IMR-90 (cell line): ENCODE results near the gene STX5. TPM values are rescaled to one million over a fixed set of nuclear protein-coding genes. Genes with fewer than 3 reads are reported as not detected.
A peak's percentile ranks its signal among the peaks of the same experiment; 100 is the strongest.

Experiments
- ATAC-seq: fragments of 200-7000 bp; cut with Tn5 transposase; 2 replicates; pipeline ENCODE4 v1.9.1; 2020; ENCODE audit warnings: low read depth, mild to moderate bottlenecking, moderate library complexity
- BruUV-seq: library from RNA; stranded (reverse); fragments of 400-500 nt; replicated peaks from 2 replicates; lab custom pipeline; 2021; lab: Mats Ljungman, UMichigan
- CTCF ChIA-PET: fragments of 300-600 bp; formaldehyde crosslinking; extraction: SDS; loops from one replicate; lab custom pipeline; 2021; ENCODE audit warnings: antibody characterized with exemption; lab: Yijun Ruan, JAX
- POLR2A ChIA-PET: fragments of 300-600 bp; sonication (Branson Sonifier 250); formaldehyde crosslinking; loops from one replicate; lab custom pipeline; 2022; ENCODE audit warnings: antibody characterized with exemption; ENCODE audit not compliant: unreplicated experiment; lab: Charles Lee
- DNase-seq: peaks from one replicate; pipeline ENCODE4 v3.0.0; 2013
- H2AFZ ChIP-seq: replicated peaks from 2 replicates; pipeline ENCODE3; 2013; ENCODE audit warnings: low read length, mild to moderate bottlenecking; ENCODE audit not compliant: poor library complexity
- H2AK5ac ChIP-seq: 2 replicates; pipeline ENCODE4 v1.6.1; 2013; ENCODE audit warnings: low read depth, low read length, inconsistent platforms
- H2AK9ac ChIP-seq: replicated peaks from 2 replicates; pipeline ENCODE3; 2013; ENCODE audit warnings: mild to moderate bottlenecking, low read depth, low read length, moderate library complexity; ENCODE audit not compliant: poor library complexity
- H2BK120ac ChIP-seq: 2 replicates; pipeline ENCODE4 v1.6.1; 2013; ENCODE audit warnings: low read depth, low read length, inconsistent platforms
- H2BK15ac ChIP-seq: 3 replicates; pipeline ENCODE4 v1.6.1; 2013; ENCODE audit warnings: low read depth, low read length, inconsistent platforms
- H2BK20ac ChIP-seq: 2 replicates; pipeline ENCODE4 v1.6.1; 2013; ENCODE audit warnings: low read depth, mild to moderate bottlenecking, inconsistent platforms, low read length, moderate library complexity
- H2BK5ac ChIP-seq: 2 replicates; pipeline ENCODE4 v1.6.1; 2013; ENCODE audit warnings: mild to moderate bottlenecking, low read depth, low read length, inconsistent platforms; ENCODE audit not compliant: poor library complexity, severe bottlenecking
- H3K14ac ChIP-seq: replicated peaks from 2 replicates; pipeline ENCODE4 v1.6.1; 2013; ENCODE audit warnings: low read depth, low read length, inconsistent platforms
- H3K18ac ChIP-seq: 2 replicates; pipeline ENCODE4 v1.6.1; 2013; ENCODE audit warnings: low read depth, low read length, control low read depth
- H3K23ac ChIP-seq: 2 replicates; pipeline ENCODE4 v1.6.1; 2013; ENCODE audit warnings: low read depth, low read length, inconsistent platforms
- H3K27ac ChIP-seq: 2 replicates; pipeline ENCODE4 v1.5.1; 2013; ENCODE audit warnings: mild to moderate bottlenecking, control low read depth, low read length; ENCODE audit not compliant: insufficient read depth
- H3K27me3 ChIP-seq: 2 replicates; pipeline ENCODE4 v1.6.1; 2013; ENCODE audit warnings: low read length; ENCODE audit not compliant: control insufficient read depth, insufficient read depth
- H3K36me3 ChIP-seq: 2 replicates; pipeline ENCODE4 v1.6.1; 2013; ENCODE audit warnings: low read length, mixed read lengths; ENCODE audit not compliant: control insufficient read depth, insufficient read depth
- H3K4ac ChIP-seq: 2 replicates; pipeline ENCODE4 v1.6.1; 2013; ENCODE audit warnings: low read depth, low read length, inconsistent platforms
- H3K4me1 ChIP-seq: 2 replicates; pipeline ENCODE4 v1.6.1; 2013; ENCODE audit warnings: low read length, mixed read lengths; ENCODE audit not compliant: control insufficient read depth, insufficient read depth
- H3K4me2 ChIP-seq: 2 replicates; pipeline ENCODE4 v1.6.1; 2013; ENCODE audit warnings: low read depth, mild to moderate bottlenecking, control low read depth, low read length, moderate library complexity
- H3K4me3 ChIP-seq: 2 replicates; pipeline ENCODE4 v1.5.1; 2013; ENCODE audit warnings: low read depth, mild to moderate bottlenecking, control low read depth, low read length, moderate library complexity; ENCODE audit not compliant: insufficient read depth
- H3K56ac ChIP-seq: 2 replicates; pipeline ENCODE4 v1.6.1; 2013; ENCODE audit warnings: low read length, inconsistent platforms; ENCODE audit not compliant: insufficient read depth; ENCODE audit errors: extremely low read depth
- H3K79me1 ChIP-seq, 2 experiments: 2 replicates each; pipeline ENCODE4 v1.6.1; 2013; ENCODE audit warnings: low read length in 2 of 2, inconsistent platforms in 1 of 2, low read depth in 1 of 2
- H3K9ac ChIP-seq: 2 replicates; pipeline ENCODE4 v1.6.1; 2013; ENCODE audit warnings: low read depth, low read length, control low read depth
- H3K9me1 ChIP-seq: 2 replicates; pipeline ENCODE4 v1.6.1; 2013; ENCODE audit warnings: low read length, inconsistent platforms; ENCODE audit not compliant: insufficient read depth
- H3K9me3 ChIP-seq: 2 replicates; pipeline ENCODE4 v1.6.1; 2013; ENCODE audit warnings: low read length; ENCODE audit not compliant: control insufficient read depth, insufficient read depth
- H4K20me1 ChIP-seq: 2 replicates; pipeline ENCODE4 v1.6.1; 2013; ENCODE audit warnings: low read length, inconsistent platforms; ENCODE audit not compliant: insufficient read depth
- H4K5ac ChIP-seq: 2 replicates; pipeline ENCODE4 v1.6.1; 2013; ENCODE audit warnings: mild to moderate bottlenecking, low read depth, low read length, control low read depth
- H4K8ac ChIP-seq, 2 experiments: 2 replicates each; pipeline ENCODE4 v1.6.1; 2013; ENCODE audit warnings: low read depth in 2 of 2, low read length in 2 of 2, control low read depth in 1 of 2, inconsistent platforms in 1 of 2
- H4K91ac ChIP-seq: 2 replicates; pipeline ENCODE4 v1.6.1; 2013; ENCODE audit warnings: low read depth, low read length, inconsistent platforms; ENCODE audit not compliant: insufficient read depth
- ELK1 ChIP-seq: fragments of 150-350 bp; IDR thresholded peaks from 2 replicates; pipeline ENCODE4 v1.6.1; 2016; ENCODE audit warnings: low read depth, mild to moderate bottlenecking, low read length, moderate library complexity, borderline replicate concordance
- FOS ChIP-seq: fragments of 150-350 bp; IDR thresholded peaks from 2 replicates; pipeline ENCODE4 v1.6.1; 2016; ENCODE audit warnings: low read depth, low read length
- MAFK ChIP-seq: IDR thresholded peaks from 2 replicates; pipeline ENCODE4 v1.6.1; 2012; ENCODE audit warnings: low read depth, low read length, improper control_type of control experiment
- MAZ ChIP-seq: IDR thresholded peaks from 2 replicates; pipeline ENCODE4 v1.6.1; 2012; ENCODE audit warnings: low read depth, mild to moderate bottlenecking, low read length, improper control_type of control experiment, moderate library complexity, borderline replicate concordance
- MXI1 ChIP-seq: IDR thresholded peaks from 2 replicates; pipeline ENCODE4 v1.6.1; 2012; ENCODE audit warnings: low read depth, mild to moderate bottlenecking, low read length, moderate library complexity, borderline replicate concordance
- RAD21 ChIP-seq: IDR thresholded peaks from 2 replicates; pipeline ENCODE4 v1.6.1; 2012; ENCODE audit warnings: low read length, improper control_type of control experiment
- RCOR1 ChIP-seq: IDR thresholded peaks from 2 replicates; pipeline ENCODE4 v1.6.1; 2012; ENCODE audit warnings: mild to moderate bottlenecking, low read length, improper control_type of control experiment; ENCODE audit not compliant: insufficient replicate concordance
- RFX5 ChIP-seq: IDR thresholded peaks from 2 replicates; pipeline ENCODE4 v1.8.0; 2012; ENCODE audit warnings: low read depth, mild to moderate bottlenecking, low read length, moderate library complexity
- USF2 ChIP-seq: fragments of 150-350 bp; IDR thresholded peaks from 2 replicates; pipeline ENCODE4 v1.6.1; 2017; ENCODE audit warnings: mild to moderate bottlenecking, antibody characterized with exemption, low read length, low read depth
- WGBS, 2 experiments: methylation state at CpG; one replicate each; pipeline versions ENCODE4 v1.1.5 to v1.1.7; 2013; ENCODE audit warnings: missing lambda C conversion rate in 2 of 2; ENCODE audit not compliant: insufficient read length in 1 of 2; ENCODE audit errors: extremely low coverage in 2 of 2; 5-methylcytosine and 5-hydroxymethylcytosine counted together
- dilution Hi-C: fragments of 300-500 bp; cut with HindIII; formaldehyde crosslinking; loops from one replicate; pipeline ENCODE4 v1.14.3; 2018; ENCODE audit warnings: low sequenced_read_pairs; ENCODE audit not compliant: unreplicated experiment
- in situ Hi-C: fragments of 300-500 bp; cut with MboI; formaldehyde crosslinking; loops from 3 replicates; pipeline ENCODE4 v1.14.3; 2019; ENCODE audit warnings: low sequenced_read_pairs, inconsistent platforms, mixed read lengths
- intact Hi-C: fragments of 100-400 bp; cut with micrococcal nuclease; formaldehyde crosslinking; loops from 2 replicates; pipeline ENCODE4 v1.10.0; 2022
- polyA plus RNA-seq, 3 experiments: library from polyadenylated mRNA; depleted of rRNA; stranded (reverse); fragments of >200 nt; gene quantifications; 2 replicates each; pipeline ENCODE4 v1.2.3, GENCODE V29; 2012; ENCODE audit warnings: low replicate concordance in 1 of 3
- total RNA-seq: library from RNA; depleted of rRNA; stranded (reverse); fragments of >200 nt; gene quantifications from 2 replicates; pipeline ENCODE4 v1.2.3, GENCODE V29; 2012

The STX5 gene
- total and polyA plus RNA-seq, 2 of the 4 experiments (the other 2 are of a cell fraction) = 43.1 to 49.5 TPM

- TF ChIP-seq USF2 = no peak
Measured at GRCh38 chr11:62788991-62789390, 42.9 kb downstream of the STX5 start (continued).

GRCh38 chr11:62787005-62787759 lies 44.7 kb downstream of the STX5 start, which contains the start of gene TMEM179B:
Gene TMEM179B (plus strand): TSS chr11:62787402. CDS start chr11:62787432, 30 bp downstream.
- H3K27me3 ChIP-seq = no peaks in the 10 kb centered on the region
- CTCF ChIA-PET = interaction anchor here (0.6 to 2.8 kb wide), 19 partner anchors 12 to 106 kb away, joined by 3 to 26 read pairs (median 4); partner anchors contain the start of genes NXF1, SLC3A2, TAF6L and ZBTB3
- WGBS, 2 experiments = 0% methylated on average over 71 of the region's 88 CpGs; no CpG with 5 or more reads in 1 of the 2 experiments
- TF ChIP-seq RFX5 (no peak), MXI1 (peak; percentile 80), FOS (0 out of 2 replicates have a peak, but pooled peaks have one; percentile 7), RAD21 (peak; percentile 57), RCOR1 (peak; percentile 92), ELK1 (no peak), USF2 (no peak), MAZ (peak; percentile 91; the same call in 1 of the 2 replicates), MAFK (no peak)

More at GRCh38 chr11:62787005-62787759, 44.7 kb downstream of the STX5 start, which contains the start of gene TMEM179B:
- Histone ChIP-seq H2BK120ac (peak within 1 kb of the TSS; percentile 35), H3K36me3 (peaks cover 21% of the 10 kb centered on the region), H2BK20ac (peak within 1 kb of the TSS; percentile 33; the same call in 1 of the 2 replicates), H3K9me1 (no peaks in the 10 kb centered on the region), H3K9ac (peak within 1 kb of the TSS; percentile 96), H3K4ac (peak within 1 kb of the TSS; percentile 92), H4K5ac (peak within 1 kb of the TSS; percentile 78), H4K20me1 (peaks cover 11% of the 10 kb centered on the region), H3K9me3 (no peaks in the 10 kb centered on the region), H3K23ac (peak within 1 kb of the TSS; percentile 96), H3K4me3 (peak within 1 kb of the TSS; percentile 94), H3K4me1 (peaks cover 11% of the 10 kb centered on the region), H3K18ac (peak within 1 kb of the TSS; percentile 18; the same call in 1 of the 2 replicates), H2AFZ (peak within 1 kb of the TSS; percentile 99), H3K27ac (peak within 1 kb of the TSS; percentile 89), H2AK5ac (peak within 1 kb of the TSS; percentile 95), H2BK15ac (no peak within 1 kb of the TSS), H3K56ac (peak within 1 kb of the TSS; percentile 59), H2BK5ac (peak within 1 kb of the TSS; percentile 70), H3K79me1 (peaks cover 15 to 40% of the 10 kb centered on the region in 2 experiments; a peak in 3 of 4 replicates), H3K14ac (peak within 1 kb of the TSS; percentile 97), H2AK9ac (peak within 1 kb of the TSS; percentile 100), H4K91ac (peak within 1 kb of the TSS; percentile 85), H3K4me2 (peak within 1 kb of the TSS; percentile 95), H4K8ac (peak within 1 kb of the TSS; percentile 88 to 94)
- in situ Hi-C loops = no loop called here
- POLR2A ChIA-PET = interaction anchor here (1.1 kb wide), 1 partner anchor 54 kb away, joined by 3 read pairs; no protein-coding TSS in a partner anchor
- DNase-seq = peak; percentile 98
- no TSS peak for BruUV-seq
- intact Hi-C loops = loop anchor here (2.0 to 5.0 kb wide), 2 partner anchors 46 to 95 kb away; partner anchors contain the start of genes SLC3A2, STX5 and TEX54
- ATAC-seq = peak; percentile 68
- dilution Hi-C loops = no loop called here
